IPS-11a (cell line): ENCODE data around the gene NECAB2.

Experiments
- H3K4me3 ChIP-seq: one replicate; pipeline ENCODE4 v1.5.1; 2013; ENCODE audit warnings: low read depth, low read length, control low read depth

Gene NECAB2

DNA sequence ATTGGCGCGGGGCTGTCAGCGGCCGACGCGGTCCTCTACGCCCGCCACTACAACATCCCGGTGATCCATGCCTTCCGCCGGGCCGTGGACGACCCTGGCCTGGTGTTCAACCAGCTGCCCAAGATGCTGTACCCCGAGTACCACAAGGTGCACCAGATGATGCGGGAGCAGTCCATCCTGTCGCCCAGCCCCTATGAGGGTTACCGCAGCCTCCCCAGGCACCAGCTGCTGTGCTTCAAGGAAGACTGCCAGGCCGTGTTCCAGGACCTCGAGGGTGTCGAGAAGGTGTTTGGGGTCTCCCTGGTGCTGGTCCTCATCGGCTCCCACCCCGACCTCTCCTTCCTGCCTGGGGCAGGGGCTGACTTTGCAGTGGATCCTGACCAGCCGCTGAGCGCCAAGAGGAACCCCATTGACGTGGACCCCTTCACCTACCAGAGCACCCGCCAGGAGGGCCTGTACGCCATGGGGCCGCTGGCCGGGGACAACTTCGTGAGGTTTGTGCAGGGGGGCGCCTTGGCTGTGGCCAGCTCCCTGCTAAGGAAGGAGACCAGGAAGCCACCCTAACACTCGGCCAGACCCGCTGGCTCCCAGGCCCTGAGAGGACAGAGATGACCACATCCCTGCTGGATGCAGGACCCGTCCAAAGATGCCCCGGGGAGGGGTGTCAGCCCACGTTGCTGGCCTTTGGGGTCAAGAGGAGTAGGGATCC lies 2.4 kb upstream of the NECAB2 start:
- H3K4me3 ChIP-seq = no peak overlapping the region

DNA sequence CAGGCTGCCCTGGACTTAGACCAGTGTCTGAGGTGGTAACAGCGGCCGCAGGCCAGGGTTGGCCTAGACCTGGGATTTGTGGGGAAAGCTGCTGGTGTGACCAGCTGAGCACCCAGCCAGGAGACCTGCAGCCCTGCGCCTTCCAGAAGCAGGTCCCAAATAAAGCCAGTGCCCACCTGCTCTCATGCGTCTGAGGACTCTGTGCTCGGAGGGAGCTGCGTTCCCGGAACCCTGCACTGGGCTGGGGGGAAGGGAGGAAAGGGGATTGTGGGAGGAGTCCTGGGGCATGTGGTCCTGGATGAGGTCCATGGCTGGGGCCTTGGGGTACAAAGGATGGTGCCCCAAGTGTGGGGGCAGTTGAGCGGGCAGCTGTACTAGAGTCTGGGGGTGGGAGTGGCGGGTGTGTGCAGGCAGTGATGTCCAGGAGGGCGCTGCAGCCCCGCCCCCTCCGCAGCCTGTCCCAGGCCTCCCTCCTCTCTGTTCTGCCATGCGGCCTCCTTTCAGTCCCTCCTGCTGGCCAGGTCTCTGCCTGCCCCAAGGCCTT lies 1.8 kb upstream of the NECAB2 start:
- H3K4me3 ChIP-seq = no peak overlapping the region

DNA sequence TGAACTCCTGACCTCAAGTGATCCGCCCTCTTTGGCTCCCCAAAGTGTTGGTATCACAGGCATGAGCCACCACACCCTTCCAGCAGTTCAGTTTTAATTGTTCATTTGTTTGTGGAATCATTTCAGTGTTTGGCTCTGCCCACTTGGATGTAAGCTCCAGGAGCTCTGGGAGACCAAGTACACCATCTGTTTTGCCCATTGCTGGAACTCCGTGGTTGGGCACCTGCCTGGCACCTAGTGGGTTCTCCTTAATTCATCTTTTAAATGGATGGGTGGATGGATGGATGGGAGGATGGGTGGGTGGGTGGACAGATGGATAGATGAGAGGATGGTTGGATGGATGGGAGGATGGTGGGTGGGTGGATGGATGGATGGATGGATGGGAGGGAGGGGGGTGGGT lies 953 bp upstream of the NECAB2 start:
- H3K4me3 ChIP-seq = no peak overlapping the region

DNA sequence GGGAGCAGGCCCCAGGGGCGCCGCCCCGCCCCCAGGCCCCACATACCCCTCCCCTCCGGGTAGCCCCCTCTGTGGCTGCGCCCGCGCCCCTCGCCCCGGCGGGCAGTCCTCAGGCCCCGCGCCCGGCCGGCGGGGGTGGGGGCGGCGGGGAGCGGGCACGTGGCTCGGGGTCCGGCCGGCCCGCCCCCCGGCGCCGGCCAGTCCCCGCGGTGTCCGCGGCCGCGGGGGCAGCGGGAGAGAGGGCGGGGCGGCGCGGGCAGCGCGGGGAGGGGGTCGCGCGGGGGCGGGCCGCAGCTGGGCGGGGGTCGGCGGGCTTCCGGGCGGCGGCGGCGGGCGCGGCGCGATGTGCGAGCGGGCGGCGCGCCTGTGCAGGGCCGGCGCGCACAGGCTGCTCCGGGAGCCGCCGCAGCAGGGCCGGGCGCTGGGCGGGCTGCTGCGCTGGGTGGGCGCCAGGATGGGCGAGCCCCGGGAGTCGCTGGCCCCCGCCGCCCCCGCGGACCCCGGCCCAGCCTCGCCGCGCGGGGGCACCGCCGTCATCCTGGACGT lies 335 bp downstream of the NECAB2 start:
- peak overlapping the region; percentile 18 for H3K4me3 ChIP-seq

DNA sequence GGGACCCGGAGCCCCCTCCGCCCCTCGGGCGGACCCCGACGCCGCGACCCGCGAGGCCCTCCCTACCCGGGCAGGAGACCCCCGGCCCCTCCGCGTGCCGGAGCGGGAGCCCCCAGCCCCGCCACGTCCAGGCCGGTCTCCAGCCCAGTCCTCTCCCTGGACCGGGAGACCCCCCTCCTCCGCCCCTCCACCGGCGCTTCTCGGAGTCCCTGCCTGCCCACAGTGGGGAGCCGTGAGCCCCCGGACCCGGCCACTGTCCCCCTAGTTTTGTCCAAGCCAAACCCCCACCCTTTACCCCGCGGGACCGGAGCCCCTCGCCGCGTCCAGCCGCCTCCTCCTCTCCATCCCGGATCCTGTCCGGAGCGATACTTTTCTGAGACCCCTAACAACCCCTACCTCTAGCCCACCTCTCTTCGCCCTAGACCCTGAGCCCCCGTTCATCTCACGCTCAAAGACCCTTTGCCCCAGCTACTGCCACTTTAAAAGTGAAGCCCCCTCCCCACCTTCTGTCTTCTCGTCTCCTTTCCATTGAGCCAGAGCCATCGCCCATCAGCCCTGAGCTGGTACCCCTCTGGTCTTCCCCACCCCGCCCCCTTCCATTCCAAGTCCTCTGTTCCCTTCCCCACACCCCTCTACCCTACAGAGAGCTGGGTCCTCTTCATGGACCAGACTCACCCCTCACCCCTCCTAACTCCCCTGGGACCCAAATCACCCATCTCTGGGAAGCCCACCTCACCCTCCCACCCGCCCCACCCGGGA lies 1.0 kb downstream of the NECAB2 start:
- peak overlapping the region; percentile 18 for H3K4me3 ChIP-seq

DNA sequence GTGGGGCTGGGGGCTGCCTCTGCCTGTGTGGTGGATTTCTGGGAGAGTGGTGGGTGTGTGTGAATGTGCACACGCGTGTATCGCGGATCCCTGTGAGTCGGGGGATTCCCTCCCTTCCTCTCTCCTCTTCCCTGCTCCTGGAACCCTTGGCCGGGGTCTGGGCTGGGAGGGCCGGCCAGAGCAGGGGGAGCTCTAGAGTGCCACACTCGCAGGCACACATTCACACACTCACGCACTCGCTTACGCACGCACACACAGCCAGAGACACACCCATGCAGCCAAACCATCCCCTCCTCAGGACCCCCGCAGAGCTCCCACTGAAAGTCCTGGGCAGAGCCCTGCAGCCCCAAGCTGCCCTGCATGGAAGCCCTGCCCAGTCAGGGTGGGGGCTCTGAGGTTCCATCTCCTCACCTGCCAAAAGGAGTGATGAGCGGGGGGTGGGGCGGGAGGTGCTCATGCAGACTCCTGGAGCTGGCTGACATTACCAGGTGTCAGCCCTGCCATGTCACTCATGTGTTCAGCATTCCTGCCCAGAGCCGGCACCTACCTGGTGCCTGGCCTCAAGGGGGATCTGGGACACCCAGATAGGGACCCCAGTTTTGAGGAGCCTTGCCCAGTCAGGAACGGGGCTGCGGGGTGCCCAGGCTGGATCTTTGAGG lies 1.9 kb downstream of the NECAB2 start:
- H3K4me3 ChIP-seq = no peak overlapping the region

DNA sequence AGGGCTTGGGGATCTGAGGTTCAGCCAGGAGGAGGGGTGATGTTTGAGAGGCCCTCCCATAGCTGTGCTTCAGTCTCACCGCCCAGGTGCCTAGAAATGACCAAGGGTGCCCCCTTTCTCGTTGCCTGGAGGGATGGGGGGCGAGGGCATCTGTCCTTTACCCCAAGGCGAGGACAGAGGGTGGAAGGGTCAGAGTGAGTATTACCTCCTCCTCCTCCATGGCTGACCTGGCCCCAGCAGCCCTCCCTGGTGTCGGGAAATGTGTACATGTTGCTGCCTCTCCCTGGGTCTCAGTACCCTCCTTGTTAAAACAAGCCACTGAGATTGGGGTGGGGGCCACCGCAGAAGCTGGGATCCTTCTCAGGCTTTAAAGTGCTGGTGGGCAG lies 2.4 kb downstream of the NECAB2 start:
- H3K4me3 ChIP-seq = no peak overlapping the region

DNA sequence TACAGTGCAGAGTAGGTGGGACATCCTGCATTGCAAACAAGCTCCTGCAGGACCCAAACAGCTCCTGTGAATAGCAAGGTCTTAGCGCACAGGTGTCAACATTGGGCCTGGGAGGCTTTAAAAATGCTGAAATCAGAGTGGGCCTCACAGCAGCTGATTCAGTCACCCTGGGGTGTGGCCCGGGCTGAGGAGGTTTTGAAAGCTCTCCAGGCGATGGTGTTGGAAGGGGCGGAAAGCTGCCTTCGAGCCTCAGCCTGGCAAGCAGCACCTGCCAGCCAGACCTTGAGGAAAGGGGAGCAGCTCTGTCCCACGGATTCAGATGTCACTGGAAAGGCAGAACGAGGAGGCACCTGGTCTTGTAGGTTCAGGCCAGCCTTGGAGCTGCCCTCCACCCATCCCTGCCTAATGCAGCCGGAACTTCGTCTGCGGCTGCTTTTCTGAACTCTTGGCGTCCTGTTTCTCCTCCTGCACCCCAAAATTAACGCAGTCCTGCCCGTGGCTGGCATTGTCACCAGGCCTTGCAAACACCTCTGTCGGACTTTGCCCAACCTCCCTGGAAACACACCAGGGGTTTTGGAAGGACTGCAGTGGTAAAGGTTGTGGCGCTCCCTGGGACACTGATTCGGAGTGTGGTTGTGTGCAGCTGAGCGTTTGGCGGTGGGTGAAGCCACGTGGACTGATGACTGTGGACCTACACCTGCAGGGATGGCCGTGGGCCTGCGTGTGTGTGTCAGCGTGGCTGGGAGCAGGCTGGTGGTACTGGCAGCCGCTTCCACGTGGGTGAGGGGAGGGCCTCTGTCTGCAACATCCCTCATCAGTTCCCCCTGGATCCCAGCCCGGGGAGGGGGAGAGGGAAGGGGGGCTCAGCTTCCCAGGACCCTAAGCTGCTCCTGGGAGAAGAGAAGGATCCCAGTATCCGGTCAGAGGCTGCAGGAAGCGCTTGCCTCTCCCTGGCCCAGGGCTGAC lies 3.4 kb downstream of the NECAB2 start:
- H3K4me3 ChIP-seq = no peak overlapping the region

DNA sequence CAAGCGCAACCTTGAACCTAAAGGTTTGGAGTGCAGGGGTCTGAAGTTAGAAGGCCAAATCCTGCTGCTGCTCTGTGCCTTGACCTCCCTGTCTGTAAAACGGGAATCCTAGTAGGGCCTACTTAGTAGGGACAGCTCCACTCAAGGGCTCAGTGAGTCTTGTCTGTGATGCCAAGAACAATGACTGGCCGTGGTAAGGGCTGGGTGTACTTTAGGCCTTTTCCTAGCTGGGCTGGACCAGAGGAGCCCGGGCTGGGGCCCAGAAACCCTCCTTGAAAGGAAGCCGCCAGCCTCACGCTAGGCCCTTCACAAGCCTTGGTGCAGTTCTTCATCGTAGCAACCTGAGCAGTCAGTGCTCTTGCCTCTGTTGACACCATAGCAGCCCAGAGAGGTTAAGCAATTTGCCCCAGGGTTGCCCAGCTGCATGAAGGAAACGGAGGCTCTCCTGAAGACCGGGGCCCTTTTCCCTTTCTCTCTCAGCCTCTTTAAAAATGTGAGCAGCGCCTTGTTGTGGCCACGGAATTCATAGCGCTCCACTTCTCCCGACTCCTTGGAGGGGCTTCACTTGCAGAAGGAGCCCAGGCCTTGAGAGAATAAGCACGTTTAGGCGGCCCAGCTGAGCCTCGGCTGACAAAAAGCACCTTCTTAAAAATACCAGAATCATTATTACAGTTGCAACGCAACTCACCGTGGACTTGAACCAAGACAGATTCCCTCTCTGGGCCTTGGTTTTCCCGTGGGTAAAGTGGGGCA lies 4.4 kb downstream of the NECAB2 start:
- no peak overlapping the region for H3K4me3 ChIP-seq

DNA sequence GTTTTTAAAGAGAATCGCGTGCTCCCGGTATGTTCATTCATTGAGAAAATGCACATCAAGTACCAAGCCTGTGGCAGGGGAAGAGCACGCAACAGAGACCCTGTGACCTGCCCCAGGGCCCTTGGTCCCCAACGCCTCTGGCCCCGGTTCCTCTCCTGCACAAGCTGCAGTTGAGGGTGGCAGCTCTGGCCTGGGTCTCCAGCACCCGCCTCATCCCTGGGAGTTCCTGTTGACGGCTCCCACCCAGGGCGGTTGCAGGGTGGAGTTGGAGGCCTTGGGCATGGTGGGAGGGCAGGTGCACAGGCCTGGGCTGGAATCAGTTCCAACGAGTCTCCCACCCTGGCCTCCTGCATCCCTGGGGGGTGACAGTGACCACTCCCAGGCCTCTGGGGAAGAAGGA lies 5.0 kb downstream of the NECAB2 start:
- H3K4me3 ChIP-seq = no peak overlapping the region

DNA sequence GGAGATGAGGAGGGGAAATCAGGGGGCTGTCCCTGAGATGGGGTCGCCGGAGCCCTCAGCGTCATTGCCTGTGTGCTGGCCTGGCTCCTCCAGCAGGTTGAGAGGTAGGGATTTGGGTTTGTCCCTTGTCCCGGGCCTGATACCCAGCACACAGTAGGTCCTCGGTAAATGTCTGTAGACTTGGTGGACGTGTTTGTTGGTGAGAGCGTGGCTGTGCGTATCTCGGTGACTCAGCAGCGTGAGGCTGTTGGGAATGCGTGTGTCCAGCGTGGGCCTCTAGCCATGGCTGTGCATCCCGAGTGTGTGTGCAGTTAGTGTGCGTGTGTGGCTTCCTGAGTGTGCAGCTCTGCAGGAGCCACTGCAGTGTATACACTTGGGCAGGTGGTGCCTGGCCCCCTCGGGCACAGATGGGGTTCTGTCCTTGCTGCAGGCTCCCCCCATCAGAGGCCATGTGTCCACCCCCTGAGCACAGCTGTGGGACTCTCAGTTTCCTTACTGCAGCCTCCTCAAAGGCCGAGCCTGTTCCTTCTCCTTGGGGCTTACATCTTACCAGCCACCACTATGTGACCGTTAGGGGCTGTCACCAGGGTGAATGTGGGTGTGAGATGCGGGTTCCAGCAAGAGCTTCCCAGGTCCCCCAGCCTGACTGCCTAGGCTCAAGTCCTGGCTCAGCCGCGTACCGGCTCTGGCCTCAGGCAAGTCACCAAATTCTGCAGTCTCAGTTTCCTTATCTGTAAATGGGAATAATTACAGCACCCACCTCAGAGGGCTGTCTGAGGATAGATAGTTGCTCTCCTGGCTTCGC lies 5.7 kb downstream of the NECAB2 start:
- H3K4me3 ChIP-seq = no peak overlapping the region

DNA sequence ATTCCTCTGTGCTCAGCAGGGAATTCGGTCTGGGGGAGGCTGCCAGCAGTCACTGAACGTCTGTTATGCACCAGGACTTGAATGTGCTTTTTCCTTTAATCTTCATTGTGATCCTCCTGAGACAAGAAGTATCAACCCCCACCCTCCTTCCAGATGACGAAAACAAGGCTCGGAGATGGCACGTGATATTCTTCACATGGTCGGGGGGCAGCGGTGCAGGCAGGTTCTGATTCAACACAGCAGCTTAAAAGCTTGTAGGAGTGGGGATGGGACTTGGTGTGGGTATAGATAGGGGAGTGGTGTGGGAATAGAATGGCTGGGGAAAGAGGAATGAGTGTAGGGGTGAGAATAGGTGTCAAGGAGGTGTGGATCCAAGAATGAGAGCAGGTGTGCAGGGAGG lies 6.4 kb downstream of the NECAB2 start:
- H3K4me3 ChIP-seq = no peak overlapping the region

DNA sequence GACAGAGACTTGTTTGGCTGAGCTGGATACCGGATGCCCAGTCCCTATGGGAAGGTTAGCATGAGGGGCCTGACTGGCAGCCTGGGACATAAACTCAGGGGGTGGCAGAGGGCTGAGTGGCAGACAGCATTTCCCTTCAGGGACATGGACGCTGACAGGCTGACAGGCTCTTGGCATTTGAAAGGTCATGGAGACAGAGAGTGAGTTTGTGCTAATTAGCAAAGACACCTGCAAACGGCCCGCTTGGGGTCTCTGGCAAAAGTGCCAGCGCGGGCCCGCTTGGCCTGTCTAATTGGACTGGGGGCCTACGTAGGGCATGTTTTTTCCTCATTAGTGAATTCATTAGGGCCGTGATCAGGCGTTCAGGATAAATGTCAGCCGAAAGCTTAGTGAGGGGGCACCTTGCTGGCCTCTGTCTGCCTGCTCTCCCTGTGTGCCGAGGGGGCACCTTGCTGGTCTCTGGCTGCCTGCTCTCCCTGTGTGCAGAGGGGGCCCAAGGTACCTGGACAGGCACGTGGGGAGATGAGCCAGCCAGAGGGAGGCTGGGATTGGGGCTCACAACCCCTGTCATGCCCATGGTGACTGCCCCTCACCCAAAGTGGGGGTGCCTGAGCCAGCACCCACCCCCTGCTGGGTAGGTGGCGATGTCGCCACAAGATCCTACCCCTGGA lies 7.7 kb downstream of the NECAB2 start:
- no peak overlapping the region for H3K4me3 ChIP-seq

DNA sequence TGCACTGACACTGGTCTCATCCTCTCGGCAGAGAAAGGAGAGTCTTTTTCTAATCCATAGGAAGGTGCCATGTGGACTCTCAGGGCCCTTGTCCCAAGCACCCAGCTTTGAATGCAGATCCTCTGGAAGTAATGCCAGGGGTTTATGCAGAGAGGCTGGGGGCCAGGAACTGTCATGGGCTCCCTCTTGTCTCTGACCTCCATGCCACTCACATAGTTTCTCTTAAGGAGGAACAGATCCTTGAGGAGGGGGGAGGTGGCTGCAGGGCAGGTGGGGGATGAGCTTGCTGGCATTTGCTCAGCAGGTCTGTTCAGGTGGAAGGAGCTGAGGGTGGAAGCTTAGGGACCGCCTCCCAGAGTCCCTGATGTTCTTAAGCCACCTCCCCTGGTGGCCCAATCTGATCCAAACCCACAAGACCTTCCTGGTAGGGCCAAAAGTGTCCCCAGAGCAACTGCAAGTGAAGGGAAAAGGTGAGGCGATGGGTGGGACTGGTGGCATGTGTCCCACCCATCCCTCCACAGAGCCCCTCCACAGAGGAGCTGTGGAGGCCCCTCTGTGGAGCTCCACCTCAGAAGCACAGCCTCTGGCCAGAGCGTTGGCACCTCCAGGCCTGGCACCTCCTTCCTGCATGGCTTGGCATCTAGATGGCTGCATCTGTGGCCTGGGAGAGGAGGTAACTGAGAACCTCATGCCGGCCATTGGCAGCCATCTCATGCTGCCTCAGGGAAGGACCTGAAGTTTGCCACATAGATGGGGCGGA lies 9.2 kb downstream of the NECAB2 start:
- H3K4me3 ChIP-seq = no peak overlapping the region

DNA sequence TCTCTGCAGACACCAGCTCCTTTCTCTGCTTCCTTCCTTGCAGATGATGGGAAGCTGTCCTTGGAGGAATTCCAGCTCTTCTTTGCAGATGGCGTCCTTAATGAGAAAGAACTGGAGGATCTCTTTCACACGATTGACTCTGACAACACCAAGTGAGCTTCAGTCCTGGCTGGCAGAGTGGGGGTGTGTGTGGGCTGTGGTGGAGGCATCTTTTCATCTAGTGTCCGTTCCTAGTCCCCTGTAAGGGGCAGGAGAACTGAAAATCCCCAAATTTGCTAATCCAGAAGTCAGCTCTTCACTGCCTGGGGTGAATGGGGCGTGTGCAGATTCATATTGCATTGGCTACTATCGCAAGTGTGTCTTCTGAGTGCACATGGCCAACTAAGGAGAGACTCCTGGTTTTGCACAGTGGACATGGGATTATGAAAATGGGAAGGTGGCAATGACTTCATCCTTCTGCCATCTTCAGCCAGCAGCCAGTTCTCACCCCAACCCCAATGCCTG lies 10.4 kb downstream of the NECAB2 start:
- no peak overlapping the region for H3K4me3 ChIP-seq

DNA sequence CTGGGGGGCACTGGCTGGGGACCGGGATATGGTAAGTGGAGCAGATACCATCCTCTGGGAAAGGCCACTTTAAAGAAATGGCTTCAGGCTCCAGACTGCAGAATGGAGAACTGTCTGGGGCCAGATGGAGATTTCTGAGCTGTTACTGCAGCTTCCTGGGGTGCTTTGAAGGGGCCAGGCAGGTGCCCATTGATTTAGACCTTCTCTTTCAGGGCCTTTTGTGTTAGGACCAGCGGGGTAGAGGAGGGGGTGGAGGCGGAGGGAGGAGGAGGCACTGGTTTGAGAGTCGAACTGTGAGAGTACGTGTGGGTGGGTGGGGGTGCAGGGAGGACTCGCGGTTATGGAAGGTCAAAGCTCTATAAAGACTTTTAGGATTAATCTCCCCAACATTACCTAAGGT lies 11.4 kb downstream of the NECAB2 start:
- no peak overlapping the region for H3K4me3 ChIP-seq

DNA sequence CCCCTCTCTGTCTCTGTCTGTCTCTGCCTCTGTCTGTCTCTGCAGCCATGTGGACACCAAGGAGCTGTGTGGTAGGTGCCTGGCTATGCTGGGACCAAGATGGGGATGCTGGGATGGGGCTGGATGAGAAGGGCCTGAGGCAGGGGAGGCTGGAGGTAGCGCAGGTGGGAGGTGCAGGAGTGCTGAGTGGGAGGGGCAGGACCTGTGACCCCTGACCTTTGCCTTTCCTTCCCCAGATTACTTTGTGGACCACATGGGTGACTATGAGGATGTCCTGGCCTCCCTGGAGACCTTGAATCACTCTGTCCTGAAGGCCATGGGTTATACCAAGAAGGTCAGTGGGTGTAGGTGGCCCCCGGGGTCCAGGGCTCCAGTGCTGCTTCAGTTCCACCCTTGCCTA lies 12.8 kb downstream of the NECAB2 start:
- no peak overlapping the region for H3K4me3 ChIP-seq
